ENCODE measurements around the gene SCGB3A1.
A peak's percentile ranks its signal among the peaks of the same experiment; 100 is the strongest.

Gene SCGB3A1

GRCh38 chr5:180583738-180584137 is 7.6 kb downstream of the SCGB3A1 start:
- DNase-seq, result no peak

GRCh38 chr5:180580681-180581080 is 10.6 kb downstream of the SCGB3A1 start:
- no peak for DNase-seq

GRCh38 chr5:180575571-180575970 is 15.7 kb downstream of the SCGB3A1 start:
- no peak for DNase-seq

- no peak for DNase-seq
Measured at GRCh38 chr5:180568914-180569313, 22.4 kb downstream of the SCGB3A1 start.

GRCh38 chr5:180563994-180564393 is 27.3 kb downstream of the SCGB3A1 start:
- no peak for DNase-seq

DNA sequence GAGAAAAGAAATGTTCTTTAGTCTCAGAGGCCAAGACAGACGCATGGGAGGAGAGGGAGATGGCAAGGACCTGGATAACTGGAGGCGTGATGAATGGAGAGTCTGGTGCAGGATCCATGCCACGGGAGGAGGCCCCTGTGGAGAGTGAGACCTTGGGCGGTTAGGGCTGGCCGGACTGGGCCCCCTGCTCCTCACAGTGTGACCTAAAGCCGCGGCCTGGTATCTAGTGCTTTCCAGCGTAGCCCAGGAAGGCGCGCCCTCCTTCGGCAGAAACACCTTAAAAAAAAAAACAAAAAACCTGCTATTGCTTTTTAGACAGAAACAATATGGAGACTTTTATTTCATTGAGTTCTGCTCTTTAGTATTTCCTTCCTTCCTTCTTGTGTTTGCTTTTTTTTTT is 33.1 kb downstream of the SCGB3A1 start:
- DNase-seq, result no peak

DNA sequence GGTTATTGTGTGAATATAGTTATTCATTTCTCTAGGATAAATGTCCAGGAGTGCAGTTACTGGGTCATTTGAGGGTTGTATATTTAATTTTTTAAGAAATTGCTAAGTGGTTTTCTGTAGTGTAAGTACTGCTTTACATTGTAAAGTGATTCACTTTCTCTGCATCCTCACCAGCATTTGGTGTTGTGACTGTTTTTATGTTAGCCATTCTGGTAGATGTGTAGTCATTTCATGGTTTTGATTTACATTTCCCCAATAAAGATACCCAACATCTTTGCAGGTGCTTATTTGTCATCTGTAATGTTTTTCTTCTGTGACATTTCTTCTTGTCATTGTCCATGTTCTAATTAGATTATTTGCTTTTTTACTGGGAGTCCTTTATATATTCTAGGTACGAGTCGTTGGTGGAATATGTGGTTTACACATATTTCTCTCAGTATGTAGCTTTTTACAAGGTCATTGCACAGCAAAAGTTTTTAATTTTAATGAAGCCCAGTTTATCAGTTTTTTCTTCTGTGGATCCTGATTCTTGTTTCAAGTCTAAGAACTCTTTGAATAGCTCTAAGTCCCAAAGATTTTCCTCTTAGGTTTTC is 34.0 kb downstream of the SCGB3A1 start:
- peak; percentile 47 for DNase-seq

DNA sequence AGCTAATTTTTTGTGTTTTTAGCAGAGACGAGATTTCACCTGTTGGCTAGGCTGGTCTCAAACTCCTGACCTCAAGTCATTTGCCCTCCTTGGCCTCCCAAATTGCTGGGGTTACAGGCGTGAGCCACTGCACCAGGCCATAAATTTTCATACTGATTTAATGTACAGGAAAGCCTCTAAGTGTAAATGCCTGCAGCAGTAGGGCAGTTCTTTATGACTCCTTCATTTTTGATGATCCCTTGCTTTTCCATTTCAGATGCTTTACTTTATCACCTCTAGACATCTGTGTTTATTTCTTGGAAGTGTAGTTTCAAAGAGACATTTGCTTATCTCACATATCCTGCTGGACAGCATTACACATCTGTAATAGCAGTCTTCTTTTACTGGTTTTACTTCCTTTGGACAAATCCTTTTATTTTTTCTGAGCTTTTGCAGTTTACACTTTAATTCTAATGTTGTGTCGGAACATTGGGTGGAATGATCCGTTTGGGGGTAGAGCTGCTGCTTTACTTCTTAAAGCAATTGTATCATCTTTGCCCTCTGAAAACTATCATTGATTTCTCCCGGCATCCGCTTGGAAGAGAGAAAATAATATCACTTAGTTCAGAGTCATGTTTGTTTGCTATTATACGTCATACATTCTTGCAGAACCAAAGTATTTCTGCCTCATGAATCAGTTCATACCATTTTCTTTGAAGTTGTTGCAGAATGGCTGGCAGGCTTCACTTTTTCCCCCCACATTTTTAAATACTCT is 36.0 kb downstream of the SCGB3A1 start:
- DNase-seq, result peak; percentile 53

- DNase-seq, result peak; percentile 3
Measured at GRCh38 chr5:180553530-180553929, 37.8 kb downstream of the SCGB3A1 start.

- no peak for DNase-seq
Measured at GRCh38 chr5:180548563-180548962, 42.7 kb downstream of the SCGB3A1 start.

DNA sequence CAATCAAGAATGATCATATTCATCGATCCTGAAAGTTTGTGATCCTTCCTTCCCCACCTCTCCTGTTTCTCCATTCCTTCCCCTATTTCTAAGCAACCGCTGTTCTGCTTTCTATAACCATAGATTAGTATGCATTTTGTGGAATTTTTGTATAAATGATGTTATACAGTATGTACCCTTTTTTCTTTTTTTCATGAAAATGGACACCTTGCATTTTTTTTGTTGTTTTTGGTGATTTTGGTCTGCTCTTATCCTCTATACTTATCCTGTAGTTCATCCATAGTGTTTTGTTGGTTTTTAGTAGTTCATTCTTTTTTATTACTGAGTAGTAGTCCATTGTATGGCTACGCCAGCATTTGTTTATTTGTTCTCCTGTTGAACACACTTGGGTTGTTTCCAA is 46.1 kb downstream of the SCGB3A1 start:
- no peak for DNase-seq

GRCh38 chr5:180541710-180542109 is 49.6 kb downstream of the SCGB3A1 start:
- DNase-seq, result no peak

Measured in EL (cell line).